GM23338 (cell line): Measurements from ENCODE around the gene NDNF. TPM values are rescaled to one million over a fixed set of nuclear protein-coding genes. Genes with fewer than 3 reads are reported as not detected.

Source experiments
- ATAC-seq: fragments of 200-7000 bp; cut with Tn5 transposase; 3 replicates; pipeline ENCODE4 v1.9.1; 2020
- DNase-seq: peaks from one replicate; pipeline ENCODE4 v3.0.0-alpha.2; 2015; ENCODE audit warnings: low spot score
- H2AFZ ChIP-seq: fragments of 200-600 bp; sonication (generic); 2 replicates; pipeline ENCODE4 v1.8.0; 2016; ENCODE audit warnings: antibody characterized with exemption, mild to moderate bottlenecking, moderate library complexity
- H3F3A ChIP-seq: fragments of 200-600 bp; sonication (generic); replicated peaks from 2 replicates; pipeline ENCODE4 v1.8.0; 2017; ENCODE audit warnings: antibody characterized with exemption, mixed run types, low read depth
- H3K27ac ChIP-seq: fragments of 200-600 bp; sonication (generic); 2 replicates; pipeline ENCODE4 v1.6.1; 2016; ENCODE audit warnings: low read depth
- H3K27me3 ChIP-seq: fragments of 200-600 bp; sonication (generic); 2 replicates; pipeline ENCODE4 v1.8.0; 2016; ENCODE audit warnings: mild to moderate bottlenecking, mixed run types, moderate library complexity; ENCODE audit not compliant: insufficient read depth
- H3K36me3 ChIP-seq: fragments of 200-600 bp; sonication (generic); 2 replicates; pipeline ENCODE4 v1.8.0; 2016; ENCODE audit warnings: mild to moderate bottlenecking; ENCODE audit not compliant: insufficient read depth
- H3K4me1 ChIP-seq: fragments of 200-600 bp; sonication (generic); 2 replicates; pipeline ENCODE4 v1.8.0; 2016; ENCODE audit warnings: mild to moderate bottlenecking, moderate library complexity; ENCODE audit not compliant: insufficient read depth
- H3K4me2 ChIP-seq: fragments of 200-600 bp; sonication (generic); 2 replicates; pipeline ENCODE4 v1.7.1; 2017; ENCODE audit warnings: mixed run types
- H3K4me3 ChIP-seq: fragments of 200-600 bp; sonication (generic); 2 replicates; pipeline ENCODE4 v1.6.1; 2016; ENCODE audit warnings: mixed run types
- H3K79me2 ChIP-seq: fragments of 200-600 bp; sonication (generic); replicated peaks from 2 replicates; pipeline ENCODE4 v1.8.0; 2017; ENCODE audit warnings: mild to moderate bottlenecking; ENCODE audit not compliant: insufficient read depth
- H3K9me2 ChIP-seq: fragments of 200-600 bp; sonication (generic); 2 replicates; pipeline ENCODE4 v1.8.0; 2017; ENCODE audit not compliant: insufficient read depth
- H4K20me1 ChIP-seq: fragments of 200-600 bp; sonication (generic); replicated peaks from 2 replicates; pipeline ENCODE4 v1.8.0; 2017; ENCODE audit warnings: mild to moderate bottlenecking; ENCODE audit not compliant: insufficient read depth
- H3K27ac Mint-ChIP-seq: 2 replicates; pipeline ENCODE4 v1.8.0; 2020; ENCODE audit warnings: inconsistent platforms, mild to moderate bottlenecking, moderate library complexity, mixed read lengths
- H3K27me3 Mint-ChIP-seq: 3 replicates; pipeline ENCODE4 v1.8.0; 2022; ENCODE audit warnings: low read depth, mild to moderate bottlenecking, moderate library complexity, mixed read lengths, inconsistent platforms; ENCODE audit not compliant: insufficient read depth, poor library complexity
- H3K36me3 Mint-ChIP-seq: 3 replicates; pipeline ENCODE4 v1.8.0; 2021; ENCODE audit warnings: low read depth, mild to moderate bottlenecking, inconsistent platforms, moderate library complexity, mixed read lengths
- H3K4me1 Mint-ChIP-seq: 3 replicates; pipeline ENCODE4 v1.8.0; 2020; ENCODE audit warnings: mild to moderate bottlenecking, inconsistent platforms, mixed read lengths
- H3K4me3 Mint-ChIP-seq: 3 replicates; pipeline ENCODE4 v1.8.0; 2021; ENCODE audit warnings: moderate library complexity, mild to moderate bottlenecking, inconsistent platforms, mixed read lengths
- H3K9me3 Mint-ChIP-seq: 3 replicates; pipeline ENCODE4 v1.8.0; 2020; ENCODE audit warnings: moderate library complexity, mild to moderate bottlenecking, inconsistent platforms, mixed read lengths
- CTCF ChIP-seq, 2 experiments: fragments of 200-600 bp in 1 of 2; sonication (generic) in 1 of 2; conservative IDR thresholded peaks; 2 replicates each; pipeline versions ENCODE4 v1.5.1 to v1.6.1; 2016 to 2017; ENCODE audit warnings: antibody characterized with exemption in 2 of 2, low read depth in 2 of 2, mild to moderate bottlenecking in 2 of 2, moderate library complexity in 1 of 2
- EZH2 ChIP-seq: fragments of 200-600 bp; sonication (generic); IDR thresholded peaks from one replicate; pipeline ENCODE4 v1.8.0; 2017; ENCODE audit warnings: antibody characterized with exemption, mild to moderate bottlenecking, low read depth; ENCODE audit not compliant: unreplicated experiment
- EZH2phosphoT487 ChIP-seq: fragments of 200-600 bp; sonication (generic); IDR thresholded peaks from one replicate; pipeline ENCODE4 v1.8.1; 2018; ENCODE audit warnings: antibody characterized with exemption; ENCODE audit not compliant: unreplicated experiment
- NANOG ChIP-seq: IDR thresholded peaks from 2 replicates; pipeline ENCODE4 v1.6.1; 2016; ENCODE audit warnings: antibody characterized with exemption, borderline replicate concordance
- POLR2AphosphoS5 ChIP-seq: IDR thresholded peaks from 2 replicates; pipeline ENCODE4 v1.6.1; 2016; ENCODE audit warnings: antibody characterized with exemption, low read depth
- REST ChIP-seq: IDR thresholded peaks from one replicate; pipeline ENCODE4 v1.6.1; 2018; ENCODE audit warnings: antibody characterized with exemption; ENCODE audit not compliant: unreplicated experiment
- ZNF114 ChIP-seq: fragments of 250-450 bp; sonication (Bioruptor Pico); IDR thresholded peaks from 2 replicates; pipeline ENCODE4 v1.5.0; 2020; ENCODE audit warnings: mild to moderate bottlenecking, moderate library complexity
- ZNF331 ChIP-seq: fragments of 250-450 bp; sonication (Bioruptor Pico); IDR thresholded peaks from 2 replicates; pipeline ENCODE4 v1.5.0; 2020; ENCODE audit warnings: low read depth, mild to moderate bottlenecking, moderate library complexity
- polyA plus RNA-seq: library from polyadenylated mRNA; unstranded; fragments of >200 nt; fragmentation: Nextera tagmentation; extraction: Ambion mirVana; gene quantifications from 2 replicates; pipeline ENCODE4 v1.2.1, GENCODE V29; 2016
- total RNA-seq: library from RNA; depleted of rRNA; stranded (reverse); fragments of >200 nt; shearing (Covaris generic); gene quantifications from 2 replicates; pipeline ENCODE4 v1.2.3, GENCODE V29; 2014
- TF ChIP-seq, protein P1 (sequence below): IDR thresholded peaks from 2 replicates; pipeline ENCODE4 v1.6.1; 2016; ENCODE audit warnings: antibody characterized with exemption
- TF ChIP-seq, protein P2 (sequence below): fragments of 250-450 bp; sonication (Bioruptor Pico); IDR thresholded peaks from 2 replicates; pipeline ENCODE4 v1.5.0; 2020; ENCODE audit warnings: mild to moderate bottlenecking, moderate library complexity

NDNF gene
- total and polyA plus RNA-seq, 2 experiments from 2014 or later: 0.31 to 0.73 TPM

DNA sequence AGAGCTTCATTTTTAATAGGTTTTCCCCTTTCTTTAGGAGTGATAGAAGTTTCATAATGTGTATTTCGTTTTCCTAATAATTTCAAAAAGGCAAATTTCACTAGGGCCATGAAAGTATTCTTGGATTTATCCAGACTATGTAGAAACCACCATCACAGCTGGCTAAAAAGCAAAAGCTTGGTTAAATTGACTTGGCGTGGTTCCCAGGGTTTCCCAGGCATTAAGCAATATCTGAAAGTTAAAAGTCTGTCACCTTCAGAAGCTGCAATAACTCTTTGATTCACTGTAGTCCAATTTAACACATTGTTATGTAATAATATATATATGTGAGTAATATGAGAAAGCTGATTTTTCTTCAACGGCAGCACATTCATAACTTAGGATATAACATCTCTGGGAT is 38.3 kb downstream of the NDNF start:
- H3K27ac Mint-ChIP-seq: no peak overlapping the region
- H3K4me1 ChIP-seq: no peaks in the 10 kb centered on the region
- H3K9me2 ChIP-seq: peaks cover 12% of the 10 kb centered on the region; the same call in 1 of the 2 replicates
- no peaks in the 10 kb centered on the region for H3K27me3 Mint-ChIP-seq
- no peaks in the 10 kb centered on the region for H4K20me1 ChIP-seq
- no peak for DNase-seq
- no peaks in the 10 kb centered on the region for H3K9me3 Mint-ChIP-seq
- H3K27ac ChIP-seq: no peak overlapping the region
- no peaks in the 10 kb centered on the region for H3K79me2 ChIP-seq
- ATAC-seq: no peak
- peaks cover 3% of the 10 kb centered on the region; the same call in 2 of the 3 replicates for H3K4me1 Mint-ChIP-seq
- H3K36me3 ChIP-seq: no peaks in the 10 kb centered on the region
- H2AFZ ChIP-seq: no peak overlapping the region
- H3K4me3 ChIP-seq: no peak overlapping the region
- H3K4me2 ChIP-seq: no peak overlapping the region
- H3K36me3 Mint-ChIP-seq: no peaks in the 10 kb centered on the region
- no peaks in the 10 kb centered on the region for H3F3A ChIP-seq
- no peaks in the 10 kb centered on the region for H3K27me3 ChIP-seq
- TF ChIP-seq, protein P1, sequence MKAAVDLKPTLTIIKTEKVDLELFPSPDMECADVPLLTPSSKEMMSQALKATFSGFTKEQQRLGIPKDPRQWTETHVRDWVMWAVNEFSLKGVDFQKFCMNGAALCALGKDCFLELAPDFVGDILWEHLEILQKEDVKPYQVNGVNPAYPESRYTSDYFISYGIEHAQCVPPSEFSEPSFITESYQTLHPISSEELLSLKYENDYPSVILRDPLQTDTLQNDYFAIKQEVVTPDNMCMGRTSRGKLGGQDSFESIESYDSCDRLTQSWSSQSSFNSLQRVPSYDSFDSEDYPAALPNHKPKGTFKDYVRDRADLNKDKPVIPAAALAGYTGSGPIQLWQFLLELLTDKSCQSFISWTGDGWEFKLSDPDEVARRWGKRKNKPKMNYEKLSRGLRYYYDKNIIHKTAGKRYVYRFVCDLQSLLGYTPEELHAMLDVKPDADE: no peak
- TF ChIP-seq ZNF114 (CRISPR knock-in tag): no peak
- TF ChIP-seq EZH2: no peak
- TF ChIP-seq EZH2phosphoT487: no peak
- TF ChIP-seq POLR2AphosphoS5: no peak
- no peak for TF ChIP-seq CTCF (conservative IDR thresholded peaks at IDR 0.05; ENCODE audit: low read depth in 2 of 2)
- TF ChIP-seq ZNF331 (CRISPR knock-in tag): no peak
- TF ChIP-seq, protein P2, sequence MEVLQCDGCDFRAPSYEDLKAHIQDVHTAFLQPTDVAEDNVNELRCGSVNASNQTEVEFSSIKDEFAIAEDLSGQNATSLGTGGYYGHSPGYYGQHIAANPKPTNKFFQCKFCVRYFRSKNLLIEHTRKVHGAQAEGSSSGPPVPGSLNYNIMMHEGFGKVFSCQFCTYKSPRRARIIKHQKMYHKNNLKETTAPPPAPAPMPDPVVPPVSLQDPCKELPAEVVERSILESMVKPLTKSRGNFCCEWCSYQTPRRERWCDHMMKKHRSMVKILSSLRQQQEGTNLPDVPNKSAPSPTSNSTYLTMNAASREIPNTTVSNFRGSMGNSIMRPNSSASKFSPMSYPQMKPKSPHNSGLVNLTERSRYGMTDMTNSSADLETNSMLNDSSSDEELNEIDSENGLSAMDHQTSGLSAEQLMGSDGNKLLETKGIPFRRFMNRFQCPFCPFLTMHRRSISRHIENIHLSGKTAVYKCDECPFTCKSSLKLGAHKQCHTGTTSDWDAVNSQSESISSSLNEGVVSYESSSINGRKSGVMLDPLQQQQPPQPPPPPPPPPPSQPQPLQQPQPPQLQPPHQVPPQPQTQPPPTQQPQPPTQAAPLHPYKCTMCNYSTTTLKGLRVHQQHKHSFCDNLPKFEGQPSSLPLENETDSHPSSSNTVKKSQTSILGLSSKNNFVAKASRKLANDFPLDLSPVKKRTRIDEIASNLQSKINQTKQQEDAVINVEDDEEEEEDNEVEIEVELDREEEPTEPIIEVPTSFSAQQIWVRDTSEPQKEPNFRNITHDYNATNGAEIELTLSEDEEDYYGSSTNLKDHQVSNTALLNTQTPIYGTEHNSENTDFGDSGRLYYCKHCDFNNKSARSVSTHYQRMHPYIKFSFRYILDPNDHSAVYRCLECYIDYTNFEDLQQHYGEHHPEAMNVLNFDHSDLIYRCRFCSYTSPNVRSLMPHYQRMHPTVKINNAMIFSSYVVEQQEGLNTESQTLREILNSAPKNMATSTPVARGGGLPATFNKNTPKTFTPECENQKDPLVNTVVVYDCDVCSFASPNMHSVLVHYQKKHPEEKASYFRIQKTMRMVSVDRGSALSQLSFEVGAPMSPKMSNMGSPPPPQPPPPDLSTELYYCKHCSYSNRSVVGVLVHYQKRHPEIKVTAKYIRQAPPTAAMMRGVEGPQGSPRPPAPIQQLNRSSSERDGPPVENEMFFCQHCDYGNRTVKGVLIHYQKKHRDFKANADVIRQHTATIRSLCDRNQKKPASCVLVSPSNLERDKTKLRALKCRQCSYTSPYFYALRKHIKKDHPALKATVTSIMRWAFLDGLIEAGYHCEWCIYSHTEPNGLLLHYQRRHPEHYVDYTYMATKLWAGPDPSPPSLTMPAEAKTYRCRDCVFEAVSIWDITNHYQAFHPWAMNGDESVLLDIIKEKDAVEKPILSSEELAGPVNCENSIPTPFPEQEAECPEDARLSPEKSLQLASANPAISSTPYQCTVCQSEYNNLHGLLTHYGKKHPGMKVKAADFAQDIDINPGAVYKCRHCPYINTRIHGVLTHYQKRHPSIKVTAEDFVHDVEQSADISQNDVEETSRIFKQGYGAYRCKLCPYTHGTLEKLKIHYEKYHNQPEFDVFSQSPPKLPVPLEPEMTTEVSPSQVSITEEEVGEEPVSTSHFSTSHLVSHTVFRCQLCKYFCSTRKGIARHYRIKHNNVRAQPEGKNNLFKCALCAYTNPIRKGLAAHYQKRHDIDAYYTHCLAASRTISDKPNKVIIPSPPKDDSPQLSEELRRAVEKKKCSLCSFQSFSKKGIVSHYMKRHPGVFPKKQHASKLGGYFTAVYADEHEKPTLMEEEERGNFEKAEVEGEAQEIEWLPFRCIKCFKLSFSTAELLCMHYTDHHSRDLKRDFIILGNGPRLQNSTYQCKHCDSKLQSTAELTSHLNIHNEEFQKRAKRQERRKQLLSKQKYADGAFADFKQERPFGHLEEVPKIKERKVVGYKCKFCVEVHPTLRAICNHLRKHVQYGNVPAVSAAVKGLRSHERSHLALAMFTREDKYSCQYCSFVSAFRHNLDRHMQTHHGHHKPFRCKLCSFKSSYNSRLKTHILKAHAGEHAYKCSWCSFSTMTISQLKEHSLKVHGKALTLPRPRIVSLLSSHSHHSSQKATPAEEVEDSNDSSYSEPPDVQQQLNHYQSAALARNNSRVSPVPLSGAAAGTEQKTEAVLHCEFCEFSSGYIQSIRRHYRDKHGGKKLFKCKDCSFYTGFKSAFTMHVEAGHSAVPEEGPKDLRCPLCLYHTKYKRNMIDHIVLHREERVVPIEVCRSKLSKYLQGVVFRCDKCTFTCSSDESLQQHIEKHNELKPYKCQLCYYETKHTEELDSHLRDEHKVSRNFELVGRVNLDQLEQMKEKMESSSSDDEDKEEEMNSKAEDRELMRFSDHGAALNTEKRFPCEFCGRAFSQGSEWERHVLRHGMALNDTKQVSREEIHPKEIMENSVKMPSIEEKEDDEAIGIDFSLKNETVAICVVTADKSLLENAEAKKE (CRISPR knock-in tag): no peak
- TF ChIP-seq NANOG: no peak
- no peak for TF ChIP-seq REST
- no peak overlapping the region for H3K4me3 Mint-ChIP-seq
